HL-60 (cell line): ENCODE data around the gene PPP3CA.

Experiments
- CTCF ChIP-seq: IDR thresholded peaks from one replicate; pipeline ENCODE4 v1.5.1; 2011; ENCODE audit warnings: low read length, control low read depth, inconsistent platforms; ENCODE audit not compliant: insufficient read depth
- POLR2AphosphoS5 ChIP-seq: IDR thresholded peaks from 2 replicates; pipeline ENCODE4 v1.6.1; 2012; ENCODE audit warnings: low read depth
- TF ChIP-seq, protein P1 (sequence below): IDR thresholded peaks from 2 replicates; pipeline ENCODE4 v1.6.1; 2012; ENCODE audit warnings: low read depth; ENCODE audit not compliant: insufficient replicate concordance

DNA sequence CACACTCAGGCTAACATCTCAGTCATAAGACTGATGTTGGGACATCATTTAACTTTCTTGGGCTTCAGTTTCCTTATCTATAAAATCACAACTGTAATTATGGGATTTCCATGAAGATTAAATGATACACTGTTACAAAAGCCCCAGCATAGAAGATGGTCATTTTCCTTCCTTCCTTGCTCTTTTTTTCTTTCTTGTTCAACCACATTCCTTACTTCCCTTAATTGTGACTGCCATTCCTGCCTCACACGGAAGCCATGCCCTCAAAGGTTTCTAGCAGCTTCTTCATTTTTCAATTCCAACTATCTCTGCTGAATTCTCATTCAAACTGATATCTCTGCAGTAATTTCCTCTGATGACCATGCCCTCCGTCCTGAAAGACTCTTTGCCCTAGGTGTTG lies 311.8 kb downstream of the PPP3CA start:
- TF ChIP-seq CTCF = no peak
- TF ChIP-seq POLR2AphosphoS5 = no peak
- TF ChIP-seq, protein P1, sequence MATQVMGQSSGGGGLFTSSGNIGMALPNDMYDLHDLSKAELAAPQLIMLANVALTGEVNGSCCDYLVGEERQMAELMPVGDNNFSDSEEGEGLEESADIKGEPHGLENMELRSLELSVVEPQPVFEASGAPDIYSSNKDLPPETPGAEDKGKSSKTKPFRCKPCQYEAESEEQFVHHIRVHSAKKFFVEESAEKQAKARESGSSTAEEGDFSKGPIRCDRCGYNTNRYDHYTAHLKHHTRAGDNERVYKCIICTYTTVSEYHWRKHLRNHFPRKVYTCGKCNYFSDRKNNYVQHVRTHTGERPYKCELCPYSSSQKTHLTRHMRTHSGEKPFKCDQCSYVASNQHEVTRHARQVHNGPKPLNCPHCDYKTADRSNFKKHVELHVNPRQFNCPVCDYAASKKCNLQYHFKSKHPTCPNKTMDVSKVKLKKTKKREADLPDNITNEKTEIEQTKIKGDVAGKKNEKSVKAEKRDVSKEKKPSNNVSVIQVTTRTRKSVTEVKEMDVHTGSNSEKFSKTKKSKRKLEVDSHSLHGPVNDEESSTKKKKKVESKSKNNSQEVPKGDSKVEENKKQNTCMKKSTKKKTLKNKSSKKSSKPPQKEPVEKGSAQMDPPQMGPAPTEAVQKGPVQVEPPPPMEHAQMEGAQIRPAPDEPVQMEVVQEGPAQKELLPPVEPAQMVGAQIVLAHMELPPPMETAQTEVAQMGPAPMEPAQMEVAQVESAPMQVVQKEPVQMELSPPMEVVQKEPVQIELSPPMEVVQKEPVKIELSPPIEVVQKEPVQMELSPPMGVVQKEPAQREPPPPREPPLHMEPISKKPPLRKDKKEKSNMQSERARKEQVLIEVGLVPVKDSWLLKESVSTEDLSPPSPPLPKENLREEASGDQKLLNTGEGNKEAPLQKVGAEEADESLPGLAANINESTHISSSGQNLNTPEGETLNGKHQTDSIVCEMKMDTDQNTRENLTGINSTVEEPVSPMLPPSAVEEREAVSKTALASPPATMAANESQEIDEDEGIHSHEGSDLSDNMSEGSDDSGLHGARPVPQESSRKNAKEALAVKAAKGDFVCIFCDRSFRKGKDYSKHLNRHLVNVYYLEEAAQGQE = no peak
